IPS DF 6.9 (cell line): ENCODE results near the gene PODXL.
"Not testable (repeated sequence)": the region's sequence is repeated elsewhere in the genome, so short reads cannot be mapped to it uniquely, and the experiment has no call there.

Source experiments
- DNase-seq: peaks from one replicate; pipeline ENCODE4 v3.0.0-alpha.2; 2013; ENCODE audit warnings: low read depth, low spot score
- H3K27ac ChIP-seq: one replicate; pipeline ENCODE4 v1.5.1; 2013; ENCODE audit warnings: low read length, control low read depth
- H3K27me3 ChIP-seq: 2 replicates; pipeline ENCODE4 v1.6.1; 2013; ENCODE audit warnings: mild to moderate bottlenecking, low read length; ENCODE audit not compliant: control insufficient read depth, insufficient read depth
- H3K36me3 ChIP-seq: 2 replicates; pipeline ENCODE4 v1.6.1; 2013; ENCODE audit warnings: low read length; ENCODE audit not compliant: control insufficient read depth, insufficient read depth
- H3K4me1 ChIP-seq: 2 replicates; pipeline ENCODE4 v1.6.1; 2013; ENCODE audit warnings: low read length; ENCODE audit not compliant: control insufficient read depth, insufficient read depth
- H3K4me3 ChIP-seq: 2 replicates; pipeline ENCODE4 v1.5.1; 2013; ENCODE audit warnings: mild to moderate bottlenecking, low read length
- H3K9me3 ChIP-seq: 2 replicates; pipeline ENCODE4 v1.6.1; 2013; ENCODE audit warnings: low read length, inconsistent platforms; ENCODE audit not compliant: control insufficient read depth, insufficient read depth
- WGBS: extraction: QIAGEN DNeasy Blood & Tissue Kit; methylation state at CpG from one replicate; pipeline ENCODE4 v1.1.7; 2013; ENCODE audit warnings: mixed read lengths, missing lambda C conversion rate; ENCODE audit not compliant: insufficient read length, insufficient coverage; 5-methylcytosine and 5-hydroxymethylcytosine counted together

Gene PODXL

DNA sequence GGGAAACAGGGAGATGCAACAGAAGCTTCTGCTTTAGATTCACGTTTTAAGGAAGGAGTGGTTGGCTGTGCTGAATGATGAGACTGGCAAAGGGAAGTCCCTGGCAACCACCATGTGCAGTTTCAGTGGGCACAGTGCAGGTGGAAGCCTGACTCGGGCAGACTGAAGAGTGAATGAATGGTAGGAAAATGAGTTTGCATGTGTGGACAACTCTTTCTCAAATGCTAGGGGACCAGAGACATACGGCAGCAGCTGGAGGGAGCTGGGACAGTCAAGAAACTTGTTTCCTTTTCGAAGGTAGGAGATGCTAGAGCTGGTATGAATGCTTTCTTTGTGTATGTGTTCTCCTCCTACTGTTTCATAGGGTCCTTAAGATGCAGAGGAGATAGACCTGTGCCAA, 29.0 kb downstream of the PODXL start:
- DNase-seq: no peak
- no peaks in the 10 kb centered on the region for H3K9me3 ChIP-seq
- no peak overlapping the region for H3K27ac ChIP-seq
- H3K4me1 ChIP-seq: peaks cover 6% of the 10 kb centered on the region
- no peak overlapping the region for H3K4me3 ChIP-seq
- WGBS: no CpG with 5 or more reads among the region's 4 CpGs
- no peaks in the 10 kb centered on the region for H3K27me3 ChIP-seq
- H3K36me3 ChIP-seq: peaks cover 3% of the 10 kb centered on the region; the same call in 1 of the 2 replicates

DNA sequence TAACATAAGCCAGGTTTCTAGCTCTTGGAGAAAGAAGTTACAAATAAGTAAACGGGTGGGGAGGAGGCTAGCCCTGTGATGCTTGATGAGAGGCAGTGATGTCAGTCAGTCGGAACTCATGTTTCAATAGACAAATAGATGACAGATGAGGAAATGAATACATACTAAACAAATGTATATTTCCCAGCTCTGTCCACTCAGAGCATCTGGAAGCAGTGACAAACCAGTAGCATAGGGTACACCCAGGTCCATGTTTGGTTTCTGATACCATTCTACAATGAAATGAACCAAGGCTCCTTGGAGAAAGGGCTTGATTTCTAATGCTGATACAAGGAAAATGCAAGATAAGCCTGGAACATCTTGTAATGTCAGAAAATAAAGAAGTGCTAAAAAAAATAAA, 30.6 kb downstream of the PODXL start:
- DNase-seq: no peak
- no peaks in the 10 kb centered on the region for H3K27me3 ChIP-seq
- peaks cover 13% of the 10 kb centered on the region for H3K4me1 ChIP-seq
- no peaks in the 10 kb centered on the region for H3K9me3 ChIP-seq
- no peak overlapping the region for H3K4me3 ChIP-seq
- no peak overlapping the region for H3K27ac ChIP-seq
- peaks cover 3% of the 10 kb centered on the region; the same call in 1 of the 2 replicates for H3K36me3 ChIP-seq
- WGBS: no CpG with 5 or more reads among the region's 2 CpGs

DNA sequence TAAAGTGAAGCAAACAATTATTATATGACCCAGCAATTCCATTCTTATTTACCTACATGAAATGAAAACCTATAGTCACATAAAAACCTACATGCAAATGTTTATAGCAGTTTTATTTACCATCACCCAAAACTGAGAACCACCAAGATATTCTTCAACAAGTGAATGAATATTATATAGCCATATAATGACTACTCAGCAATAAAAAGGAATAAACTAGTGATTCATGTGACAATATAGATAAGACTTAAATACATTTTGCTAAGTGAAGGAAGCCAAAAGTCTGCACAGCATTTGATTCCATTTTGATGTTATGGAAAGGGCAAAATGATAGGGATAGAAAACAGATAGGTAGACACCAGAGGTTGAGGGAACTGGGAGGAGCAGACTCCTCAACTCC, 31.7 kb downstream of the PODXL start:
- H3K9me3 ChIP-seq: no peaks in the 10 kb centered on the region
- H3K27me3 ChIP-seq: no peaks in the 10 kb centered on the region
- no peak overlapping the region for H3K4me3 ChIP-seq
- DNase-seq: no peak
- peaks cover 2% of the 10 kb centered on the region; the same call in 1 of the 2 replicates for H3K36me3 ChIP-seq
- no peak overlapping the region for H3K27ac ChIP-seq
- H3K4me1 ChIP-seq: peaks cover 15% of the 10 kb centered on the region

DNA sequence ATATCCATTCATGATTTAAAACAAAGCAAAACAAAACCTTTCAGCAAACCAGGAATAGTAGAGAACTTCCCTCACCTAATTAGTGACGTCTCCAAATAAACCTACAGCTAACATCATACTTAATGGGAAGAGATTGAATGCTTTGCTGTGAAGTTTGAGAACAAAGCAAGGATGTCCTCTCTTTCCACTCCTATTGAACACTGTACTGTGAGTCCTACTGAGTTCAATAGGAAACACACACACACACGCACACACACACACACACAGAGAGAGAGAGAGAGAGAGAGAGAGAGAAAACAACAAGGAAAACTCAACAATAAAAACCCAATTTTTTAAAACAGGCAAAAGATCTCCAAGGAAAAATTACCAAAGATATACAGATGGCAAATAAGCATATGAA, 32.3 kb downstream of the PODXL start:
- H3K4me3 ChIP-seq: no peak overlapping the region
- H3K36me3 ChIP-seq: no peaks in the 10 kb centered on the region; the same call in 1 of the 2 replicates
- DNase-seq: no peak
- no CpG with 5 or more reads among the region's 2 CpGs for WGBS
- no peaks in the 10 kb centered on the region for H3K27me3 ChIP-seq
- peaks cover 11% of the 10 kb centered on the region for H3K4me1 ChIP-seq
- H3K27ac ChIP-seq: no peak overlapping the region
- no peaks in the 10 kb centered on the region for H3K9me3 ChIP-seq

DNA sequence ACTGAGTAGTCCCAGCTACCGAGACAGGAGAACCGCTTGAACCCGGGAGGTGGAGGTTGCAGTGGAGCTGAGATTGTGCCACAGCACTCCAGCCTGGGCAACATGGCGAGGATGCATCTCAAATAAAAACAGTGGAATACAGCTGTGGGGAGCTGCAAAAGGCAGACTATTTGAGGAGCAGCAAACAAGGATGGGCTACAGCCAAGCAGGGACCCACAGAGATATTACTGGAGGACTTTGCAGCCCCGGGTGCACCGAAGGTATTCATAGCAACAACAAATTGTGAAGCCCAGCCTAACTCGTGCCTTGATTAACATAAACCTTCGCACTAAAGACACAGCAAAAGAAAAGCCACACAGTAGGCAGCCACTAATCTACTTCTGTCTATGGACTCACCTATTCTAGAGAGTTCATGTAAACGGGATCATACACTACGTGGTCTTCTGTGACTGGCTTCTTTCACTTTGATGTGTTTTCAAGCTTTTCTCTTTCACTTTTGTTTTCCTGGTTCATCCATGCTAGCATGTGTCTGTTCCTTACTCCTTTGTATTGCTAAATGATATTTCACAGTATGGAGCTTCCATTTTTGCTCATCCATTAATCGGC, 34.0 kb downstream of the PODXL start:
- Histone ChIP-seq H3K9me3 (no peaks in the 10 kb centered on the region), H3K4me3 (no peak overlapping the region), H3K4me1 (peaks cover 10% of the 10 kb centered on the region), H3K27ac (no peak overlapping the region), H3K36me3 (no peaks in the 10 kb centered on the region), H3K27me3 (no peaks in the 10 kb centered on the region)
- WGBS: no CpG with 5 or more reads among the region's 11 CpGs
- DNase-seq: no peak

DNA sequence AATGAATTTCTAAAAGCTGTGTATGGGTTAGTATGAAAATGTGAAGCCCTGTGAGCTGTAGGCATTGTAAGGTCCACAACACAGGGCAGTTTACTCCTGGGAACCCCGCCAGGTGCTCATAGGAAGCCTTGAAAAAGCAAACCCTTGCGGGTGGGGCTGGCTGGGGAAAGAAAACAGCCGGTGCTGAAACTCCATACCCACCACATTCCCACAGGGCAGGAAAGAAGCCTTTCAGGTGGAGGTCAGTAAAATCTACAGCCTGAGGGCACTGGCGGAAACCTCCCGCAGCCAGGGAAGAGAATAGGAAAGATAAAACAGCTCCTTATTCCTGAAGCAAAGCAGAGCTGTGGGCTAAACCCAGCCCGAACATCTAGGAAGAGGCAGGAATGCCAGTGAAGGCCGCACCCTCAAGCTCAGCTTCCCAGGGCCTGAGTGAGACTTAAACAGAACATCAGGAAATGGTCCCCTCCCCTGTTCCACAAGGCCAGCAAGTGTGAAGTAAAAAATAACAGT, 34.7 kb downstream of the PODXL start:
- Histone ChIP-seq H3K9me3 (no peaks in the 10 kb centered on the region), H3K4me3 (no peak overlapping the region), H3K27ac (no peak overlapping the region), H3K4me1 (peaks cover 12% of the 10 kb centered on the region), H3K36me3 (peaks cover 3% of the 10 kb centered on the region; the same call in 1 of the 2 replicates), H3K27me3 (no peaks in the 10 kb centered on the region)
- DNase-seq: no peak
- no CpG with 5 or more reads among the region's 7 CpGs for WGBS

DNA sequence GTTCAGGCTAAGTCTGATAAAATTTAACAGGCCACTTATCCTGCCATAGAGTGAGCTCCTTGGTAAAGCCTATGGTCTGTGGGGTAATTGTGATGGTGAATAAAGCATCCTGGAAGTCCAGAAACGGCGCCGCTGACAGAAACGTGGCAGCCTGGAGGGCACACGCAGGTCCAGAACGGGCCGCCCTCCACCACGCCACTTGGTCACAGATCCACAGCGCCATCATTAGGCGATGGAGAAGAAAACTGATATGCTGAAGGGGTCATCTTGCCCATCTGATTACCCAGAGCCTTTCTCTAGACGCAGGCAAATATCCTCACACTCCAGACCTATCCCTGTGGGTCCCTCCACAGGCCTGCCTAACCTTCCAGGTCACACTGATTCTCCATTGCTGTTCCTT, 37.8 kb downstream of the PODXL start:
- Histone ChIP-seq H3K4me1 (peaks cover 13% of the 10 kb centered on the region), H3K27me3 (no peaks in the 10 kb centered on the region), H3K27ac (no peak overlapping the region), H3K36me3 (peaks cover 3% of the 10 kb centered on the region; the same call in 1 of the 2 replicates), H3K4me3 (no peak overlapping the region), H3K9me3 (no peaks in the 10 kb centered on the region)
- no CpG with 5 or more reads among the region's 11 CpGs for WGBS
- no peak for DNase-seq

DNA sequence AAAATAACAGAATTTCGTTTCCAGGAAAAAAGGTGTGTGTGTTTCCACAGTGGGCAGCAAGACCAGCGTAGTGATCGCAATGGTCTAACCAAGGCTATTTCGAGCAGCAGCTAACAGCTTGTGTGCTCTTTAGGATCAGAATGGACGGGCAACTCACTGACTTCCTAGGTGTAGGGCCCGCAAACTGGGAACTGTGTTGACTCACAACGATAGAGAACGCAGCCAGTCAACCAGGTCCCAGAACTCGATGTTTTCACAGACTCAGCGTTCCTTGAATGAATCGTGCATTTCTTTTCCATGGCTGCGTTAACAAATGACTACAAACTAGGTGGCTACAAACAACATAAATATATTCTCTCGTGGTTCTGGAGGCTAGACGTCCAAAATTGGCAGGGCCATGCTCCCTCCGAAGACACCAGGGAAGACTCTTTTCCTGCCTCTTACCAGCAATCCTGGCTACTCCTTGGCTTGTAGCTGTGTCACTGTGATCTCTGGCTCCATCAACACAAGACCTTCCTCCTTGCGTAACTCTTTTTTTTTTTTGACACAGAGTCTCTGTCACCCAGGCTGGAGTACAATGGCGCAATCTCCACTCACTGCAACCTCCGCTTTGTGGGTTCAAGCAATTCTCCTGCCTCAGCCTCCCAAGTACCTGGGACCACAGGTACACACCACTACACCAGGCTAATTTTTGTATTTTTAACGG, 39.1 kb downstream of the PODXL start:
- peaks cover 13% of the 10 kb centered on the region for H3K4me1 ChIP-seq
- H3K27ac ChIP-seq: no peak overlapping the region
- no peaks in the 10 kb centered on the region for H3K27me3 ChIP-seq
- peaks cover 3% of the 10 kb centered on the region; the same call in 1 of the 2 replicates for H3K36me3 ChIP-seq
- H3K4me3 ChIP-seq: no peak overlapping the region
- DNase-seq: no peak
- no peaks in the 10 kb centered on the region for H3K9me3 ChIP-seq
- no CpG with 5 or more reads among the region's 19 CpGs for WGBS

DNA sequence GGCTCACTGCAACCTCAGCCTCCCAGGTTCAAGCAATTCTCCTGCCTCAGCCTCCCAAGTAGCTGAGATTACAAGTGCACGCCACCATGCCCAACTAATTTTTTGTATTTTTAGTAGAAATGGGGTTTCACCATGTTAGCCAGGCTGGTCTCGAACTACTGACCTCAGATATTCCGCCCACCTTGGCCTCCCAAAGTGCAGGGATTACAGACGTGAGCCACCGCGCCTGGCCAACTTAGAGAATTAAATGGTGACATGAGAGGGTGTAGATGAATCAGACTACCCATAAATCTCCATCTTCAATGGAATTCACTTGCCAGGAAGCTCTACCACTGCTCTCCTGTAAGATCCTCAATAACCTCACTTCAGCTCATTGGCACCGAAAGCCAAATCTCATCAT, 41.0 kb downstream of the PODXL start:
- H3K36me3 ChIP-seq: peaks cover 11% of the 10 kb centered on the region

DNA sequence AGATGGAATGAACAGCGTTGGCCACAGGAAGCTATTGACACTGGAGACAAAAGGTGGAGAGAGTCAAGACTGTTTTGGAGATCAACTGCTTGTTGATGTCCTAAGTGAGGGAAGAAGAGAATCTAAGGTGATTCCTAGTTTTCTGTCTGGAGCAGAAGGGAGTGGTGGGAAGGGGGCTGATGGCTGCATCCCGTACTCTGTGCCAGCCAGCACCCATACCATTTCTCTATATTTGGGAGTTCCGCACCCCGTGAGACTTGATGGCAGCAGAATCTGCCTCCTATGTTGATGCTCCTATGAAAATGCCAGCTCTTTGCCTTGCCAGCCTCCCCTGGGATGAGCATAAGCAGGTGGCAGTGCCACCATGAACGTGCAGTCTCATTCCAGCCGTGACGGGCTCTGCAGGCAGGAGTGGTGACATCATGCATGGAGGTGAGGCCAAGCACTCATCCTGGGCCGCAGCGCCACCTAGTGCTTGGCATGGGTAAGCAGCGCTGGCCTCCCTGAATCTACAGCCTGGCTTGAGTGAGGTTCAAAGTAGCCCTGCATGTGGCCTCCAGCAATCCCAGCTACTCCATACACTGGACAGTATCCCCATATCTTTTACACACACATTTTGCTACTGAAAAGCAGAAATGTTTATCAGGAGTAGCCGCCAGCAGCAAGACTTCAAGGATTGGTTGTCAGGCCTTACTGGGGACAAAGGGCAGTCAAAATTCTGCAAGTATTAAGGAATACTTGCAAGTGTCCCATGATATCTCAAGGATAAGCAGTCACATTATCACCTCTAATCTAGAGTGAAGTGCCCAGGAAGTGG, 43.0 kb downstream of the PODXL start:
- H3K4me1 ChIP-seq: peaks cover 7% of the 10 kb centered on the region
- WGBS: no CpG with 5 or more reads among the region's 11 CpGs
- no peak overlapping the region for H3K27ac ChIP-seq
- peak; percentile 75 for DNase-seq
- no peaks in the 10 kb centered on the region for H3K9me3 ChIP-seq
- H3K4me3 ChIP-seq: no peak overlapping the region
- no peaks in the 10 kb centered on the region for H3K27me3 ChIP-seq
- H3K36me3 ChIP-seq: peaks cover 25% of the 10 kb centered on the region

More for the DNA sequence above, 41.0 kb downstream of the PODXL start:
- not testable (repeated sequence) for DNase-seq, H3K4me1 ChIP-seq, H3K4me3 ChIP-seq, H3K27ac ChIP-seq, H3K27me3 ChIP-seq, H3K9me3 ChIP-seq
- no CpG with 5 or more reads among the region's 7 CpGs for WGBS
